OCI-LY1 (cell line): ENCODE measurements around the gene PSMD6.

Source experiments
- CTCF ChIP-seq: fragments of 200-600 bp; sonication (generic), shearing (Covaris generic); IDR thresholded peaks from 2 replicates; pipeline ENCODE4 v1.5.1; 2017; ENCODE audit warnings: mild to moderate bottlenecking, antibody characterized with exemption, low read length, moderate library complexity, mixed read lengths
- EZH2 ChIP-seq: fragments of 200-600 bp; sonication (generic), shearing (Covaris generic); IDR thresholded peaks from 2 replicates; pipeline ENCODE4 v1.8.0; 2017; ENCODE audit warnings: borderline replicate concordance, mixed run types, mild to moderate bottlenecking, antibody characterized with exemption, low read length, moderate library complexity, mixed read lengths

- TF ChIP-seq CTCF (no peak), EZH2 (no peak)
These were observed 4.4 kb upstream of the PSMD6 start for GRCh38 chr3:64027658-64028057.
